Measurements from ENCODE around the gene MRPL20. TPM values are rescaled to one million over a fixed set of nuclear protein-coding genes. Genes with fewer than 3 reads are reported as not detected.
A peak's percentile ranks its signal among the peaks of the same experiment; 100 is the strongest.

MRPL20 gene
- total RNA-seq, 4 donors from 2014 or later, result 106 to 170 (median 136) TPM

DNA sequence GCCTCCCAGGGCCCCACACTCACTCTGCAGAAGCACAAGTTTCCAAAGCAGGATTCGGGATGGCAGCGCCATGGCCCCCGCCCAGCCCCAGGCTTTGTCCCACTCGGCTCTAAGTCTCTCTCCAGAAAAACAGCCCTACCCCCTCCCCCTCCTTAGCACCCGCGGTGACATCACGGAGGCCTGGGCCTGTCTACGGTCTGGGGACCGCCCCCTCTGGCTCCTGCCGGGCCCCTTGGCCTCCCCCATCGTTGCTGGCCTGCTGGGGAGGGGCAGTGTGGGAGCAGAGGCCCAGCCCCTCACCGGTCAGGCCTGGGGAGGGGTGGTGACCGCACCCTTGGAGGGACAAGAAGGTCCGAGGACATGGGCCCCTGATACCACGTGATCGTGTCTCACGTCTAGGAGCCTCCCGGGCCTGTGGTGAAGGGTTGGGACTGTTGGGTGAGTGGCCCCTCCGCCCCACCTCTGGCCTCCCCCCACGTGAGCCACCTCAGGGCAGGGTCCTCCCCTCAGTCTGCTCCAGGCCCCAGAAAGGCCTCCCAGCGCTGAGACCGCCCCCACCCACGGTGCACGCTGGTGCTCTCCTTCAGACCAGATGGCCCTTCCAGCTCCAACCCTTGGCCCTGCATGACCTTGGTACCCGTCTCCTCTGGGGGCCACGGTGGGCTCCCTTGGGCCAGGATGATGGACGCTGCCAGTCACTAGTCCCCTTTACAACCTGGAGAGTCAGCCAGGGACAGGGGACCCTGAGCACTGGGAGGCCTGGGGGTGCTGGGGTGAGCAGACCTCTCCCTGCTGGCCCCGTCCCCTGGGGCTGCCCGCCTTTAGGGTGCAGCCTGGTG is 48.4 kb downstream of the MRPL20 start, which contains the start of gene MXRA8:
Gene MXRA8 (minus strand): TSS at position 123 of the 839 bp plus-strand sequence. CDS start 51 bp downstream, at position 72.
- DNase-seq (ENCODE audit: low spot score) (no peak), ATAC-seq (ENCODE audit: low FRiP score) (peak; percentile 22)
- TF ChIP-seq, protein P1, sequence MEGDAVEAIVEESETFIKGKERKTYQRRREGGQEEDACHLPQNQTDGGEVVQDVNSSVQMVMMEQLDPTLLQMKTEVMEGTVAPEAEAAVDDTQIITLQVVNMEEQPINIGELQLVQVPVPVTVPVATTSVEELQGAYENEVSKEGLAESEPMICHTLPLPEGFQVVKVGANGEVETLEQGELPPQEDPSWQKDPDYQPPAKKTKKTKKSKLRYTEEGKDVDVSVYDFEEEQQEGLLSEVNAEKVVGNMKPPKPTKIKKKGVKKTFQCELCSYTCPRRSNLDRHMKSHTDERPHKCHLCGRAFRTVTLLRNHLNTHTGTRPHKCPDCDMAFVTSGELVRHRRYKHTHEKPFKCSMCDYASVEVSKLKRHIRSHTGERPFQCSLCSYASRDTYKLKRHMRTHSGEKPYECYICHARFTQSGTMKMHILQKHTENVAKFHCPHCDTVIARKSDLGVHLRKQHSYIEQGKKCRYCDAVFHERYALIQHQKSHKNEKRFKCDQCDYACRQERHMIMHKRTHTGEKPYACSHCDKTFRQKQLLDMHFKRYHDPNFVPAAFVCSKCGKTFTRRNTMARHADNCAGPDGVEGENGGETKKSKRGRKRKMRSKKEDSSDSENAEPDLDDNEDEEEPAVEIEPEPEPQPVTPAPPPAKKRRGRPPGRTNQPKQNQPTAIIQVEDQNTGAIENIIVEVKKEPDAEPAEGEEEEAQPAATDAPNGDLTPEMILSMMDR (IDR thresholded peaks at IDR 0.05), result no peak

DNA sequence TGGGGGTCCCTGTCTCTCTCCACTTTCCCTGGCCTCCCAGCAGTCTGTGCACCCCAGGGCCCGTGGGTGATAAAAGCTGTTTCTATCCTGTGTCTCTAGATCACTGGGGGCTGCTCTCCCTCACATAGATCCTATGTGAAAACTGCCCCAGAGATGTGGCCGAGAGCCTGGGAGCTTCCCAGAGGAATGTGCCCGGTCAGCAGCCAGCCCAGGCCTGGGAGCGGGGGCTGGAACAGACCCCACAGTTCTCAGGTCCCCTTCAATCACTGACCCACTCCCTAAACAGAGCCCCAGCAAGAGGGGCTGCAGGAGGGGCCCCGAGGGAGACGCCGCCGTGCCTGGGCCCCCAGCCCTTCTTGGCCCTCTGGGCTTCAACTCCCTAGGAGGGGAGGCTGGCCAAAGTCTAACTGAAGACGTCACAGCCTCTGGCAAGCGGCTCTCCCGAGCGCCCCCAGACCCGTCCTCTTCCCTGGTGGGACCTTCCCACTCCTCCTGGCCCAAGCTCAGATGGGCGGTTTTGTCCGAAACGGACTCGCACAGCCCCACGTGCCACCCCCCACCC is 49.1 kb downstream of the MRPL20 start:
- ATAC-seq (ENCODE audit: low FRiP score) (peak; percentile 3), DNase-seq (ENCODE audit: low spot score) (no peak)

DNA sequence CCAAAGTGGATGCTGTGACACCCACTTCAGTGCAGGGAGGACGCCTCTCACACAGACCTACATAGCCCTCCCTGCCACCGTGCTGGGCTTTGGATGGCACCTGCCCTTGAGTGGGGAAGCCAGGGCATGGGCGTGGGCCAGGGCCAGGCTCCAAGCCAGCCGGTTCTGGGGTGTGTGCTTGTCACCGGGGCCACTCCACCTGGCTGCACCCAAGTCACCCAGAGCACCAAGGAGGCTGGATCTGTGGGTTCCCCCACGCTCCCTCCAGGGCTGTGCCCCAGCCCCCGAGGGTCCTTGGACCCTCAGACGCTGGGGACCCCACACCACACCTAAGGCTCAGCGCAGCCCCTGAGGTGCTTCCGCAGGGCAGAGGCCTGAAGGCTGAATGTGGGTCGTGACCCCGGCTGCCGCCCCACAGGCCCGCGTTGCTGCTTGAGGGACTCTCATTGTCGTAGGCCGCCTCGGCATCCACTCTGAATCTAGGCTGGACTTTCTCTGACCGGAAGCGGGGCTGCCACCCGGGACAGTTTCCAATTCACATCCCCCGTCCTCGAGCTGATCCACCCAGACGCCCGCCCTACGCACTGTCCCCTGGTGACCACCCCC is 50.2 kb downstream of the MRPL20 start:
- TF ChIP-seq, protein P1 (IDR thresholded peaks at IDR 0.05), result no peak
- no peak for DNase-seq (ENCODE audit: low spot score)
- ATAC-seq (ENCODE audit: low FRiP score), result no peak

More for the DNA sequence above, 49.1 kb downstream of the MRPL20 start:
- TF ChIP-seq, protein P1 (IDR thresholded peaks at IDR 0.05), result no peak

DNA sequence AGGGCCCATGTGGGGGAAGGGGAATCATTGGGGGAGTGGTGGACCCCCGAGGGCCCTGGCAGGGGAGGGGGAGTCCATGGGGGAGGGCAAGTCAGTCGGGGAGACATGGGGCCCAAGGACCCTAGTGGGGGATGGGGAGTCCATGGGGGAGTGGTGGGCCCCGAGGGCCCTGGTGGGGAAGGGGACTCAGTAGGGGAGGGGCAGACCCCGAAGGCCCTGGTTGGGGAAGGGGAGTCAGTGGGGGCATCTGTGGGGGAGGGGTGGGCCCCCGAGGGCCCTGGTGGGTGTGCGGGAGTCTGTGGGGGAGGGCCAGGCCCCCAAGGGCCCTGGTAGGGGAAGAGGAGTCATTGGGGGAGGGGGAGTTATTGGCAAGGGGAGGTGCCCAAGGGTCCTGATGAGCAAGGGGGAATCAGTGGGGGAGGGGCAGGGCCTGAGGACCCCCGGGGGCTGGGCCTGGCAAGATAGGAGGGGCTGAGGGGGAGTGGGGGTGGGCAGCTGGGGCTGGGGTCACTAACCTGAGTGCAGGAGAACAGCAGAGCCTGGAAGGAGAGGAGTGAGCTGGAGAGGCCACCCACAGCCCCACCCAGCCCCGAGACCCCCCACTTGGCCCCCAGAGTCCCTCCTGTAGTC is 50.8 kb downstream of the MRPL20 start:
- DNase-seq (ENCODE audit: low spot score) (no peak), ATAC-seq (ENCODE audit: low FRiP score) (no peak)
- TF ChIP-seq, protein P1 (IDR thresholded peaks at IDR 0.05), result no peak

DNA sequence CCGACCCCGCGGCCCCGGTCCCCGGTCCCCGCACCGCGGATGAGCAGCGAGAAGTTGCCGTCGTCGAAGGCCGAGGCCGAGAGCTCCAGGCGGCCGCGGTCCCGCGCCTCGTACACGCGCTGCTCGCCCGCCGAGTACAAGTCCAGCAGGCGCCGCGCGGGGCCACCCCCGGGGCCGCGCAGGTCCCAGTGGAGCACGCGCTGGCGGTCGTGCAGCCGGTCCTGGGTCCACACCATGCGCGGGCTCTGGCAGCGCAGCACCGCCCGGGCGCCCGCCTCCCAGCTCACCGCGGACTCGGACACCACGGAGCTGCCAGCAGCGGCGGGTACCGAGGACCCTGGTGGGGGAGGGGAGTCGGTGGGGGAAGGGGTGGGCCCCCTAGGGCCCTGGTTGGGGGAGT is 51.7 kb downstream of the MRPL20 start:
- TF ChIP-seq, protein P1 (IDR thresholded peaks at IDR 0.05), result no peak
- no peak for ATAC-seq (ENCODE audit: low FRiP score)
- DNase-seq (ENCODE audit: low spot score), result no peak

DNA sequence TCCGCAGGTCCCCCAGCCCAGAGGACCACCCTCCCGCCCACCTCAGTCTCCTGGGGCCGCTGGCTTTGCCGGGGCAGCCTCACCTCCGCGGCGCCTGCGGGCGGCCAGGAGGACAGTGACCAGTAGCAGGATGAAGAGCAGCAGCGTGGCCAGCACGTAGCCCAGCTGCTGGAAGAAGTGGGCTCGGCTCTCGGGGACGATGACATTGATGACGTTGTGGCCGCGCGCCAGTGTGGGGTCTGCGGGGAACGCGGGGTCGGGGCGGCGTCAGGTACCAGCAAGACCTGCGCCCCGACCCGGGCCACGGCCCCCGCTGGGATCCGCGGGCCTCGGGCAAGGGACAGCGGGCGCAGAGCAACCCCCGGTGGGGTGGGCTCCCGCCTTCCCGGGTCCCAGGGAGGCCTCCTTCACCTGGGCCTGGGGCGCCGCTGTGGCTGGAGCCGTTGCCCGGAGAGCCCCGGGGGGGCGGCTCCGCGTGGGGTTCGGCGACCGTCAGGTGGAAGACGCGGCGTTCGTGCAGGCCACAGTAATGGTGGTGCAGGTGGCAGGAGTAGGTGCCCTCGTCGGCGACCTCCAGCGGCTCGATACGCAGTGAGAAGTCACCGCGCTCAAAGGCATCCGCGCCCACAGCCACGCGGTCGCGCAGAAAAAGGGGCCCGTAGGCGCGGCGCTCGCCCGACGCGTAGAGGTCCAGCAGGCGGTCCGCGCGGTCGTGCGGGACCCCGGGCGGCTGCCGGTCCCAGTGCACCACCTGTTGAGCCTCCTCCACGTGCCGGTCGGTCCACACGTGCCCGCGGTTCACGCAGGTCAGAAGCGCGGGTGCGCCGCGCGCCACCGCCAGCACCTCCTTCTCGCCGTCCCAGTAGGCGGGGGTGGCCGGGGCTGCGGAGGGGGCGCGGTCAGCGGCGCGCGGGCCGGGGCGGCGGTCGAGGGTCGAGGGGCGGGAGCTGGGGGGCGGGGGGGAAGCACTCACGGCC is 52.5 kb downstream of the MRPL20 start:
- DNase-seq (ENCODE audit: low spot score) (no peak), ATAC-seq (ENCODE audit: low FRiP score) (no peak)
- TF ChIP-seq, protein P1 (IDR thresholded peaks at IDR 0.05), result no peak
